Measurements from ENCODE around the gene TTC23L.

DNA sequence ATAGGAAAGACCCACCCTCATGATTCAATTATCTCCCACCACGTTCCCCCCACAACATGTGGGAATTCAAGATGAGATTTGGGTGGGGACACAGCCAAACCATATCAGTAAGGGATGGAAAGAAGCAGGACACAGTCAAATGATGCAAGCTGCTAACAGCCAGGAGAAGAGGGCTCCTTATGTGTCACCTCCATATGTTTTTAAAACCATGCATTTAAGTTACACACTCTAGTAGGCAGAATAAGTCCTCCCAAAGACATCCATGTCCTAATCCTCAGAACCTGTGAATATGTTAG lies 4.2 kb upstream of the TTC23L start:
- TF ChIP-seq, protein P1, sequence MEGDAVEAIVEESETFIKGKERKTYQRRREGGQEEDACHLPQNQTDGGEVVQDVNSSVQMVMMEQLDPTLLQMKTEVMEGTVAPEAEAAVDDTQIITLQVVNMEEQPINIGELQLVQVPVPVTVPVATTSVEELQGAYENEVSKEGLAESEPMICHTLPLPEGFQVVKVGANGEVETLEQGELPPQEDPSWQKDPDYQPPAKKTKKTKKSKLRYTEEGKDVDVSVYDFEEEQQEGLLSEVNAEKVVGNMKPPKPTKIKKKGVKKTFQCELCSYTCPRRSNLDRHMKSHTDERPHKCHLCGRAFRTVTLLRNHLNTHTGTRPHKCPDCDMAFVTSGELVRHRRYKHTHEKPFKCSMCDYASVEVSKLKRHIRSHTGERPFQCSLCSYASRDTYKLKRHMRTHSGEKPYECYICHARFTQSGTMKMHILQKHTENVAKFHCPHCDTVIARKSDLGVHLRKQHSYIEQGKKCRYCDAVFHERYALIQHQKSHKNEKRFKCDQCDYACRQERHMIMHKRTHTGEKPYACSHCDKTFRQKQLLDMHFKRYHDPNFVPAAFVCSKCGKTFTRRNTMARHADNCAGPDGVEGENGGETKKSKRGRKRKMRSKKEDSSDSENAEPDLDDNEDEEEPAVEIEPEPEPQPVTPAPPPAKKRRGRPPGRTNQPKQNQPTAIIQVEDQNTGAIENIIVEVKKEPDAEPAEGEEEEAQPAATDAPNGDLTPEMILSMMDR (IDR thresholded peaks at IDR 0.05 in 4 of 5, conservative IDR thresholded peaks at IDR 0.05 in 1 of 5) = no peak
- no peak for TF ChIP-seq POLR2A (IDR thresholded peaks at IDR 0.05)

All from gastrocnemius medialis (tissue), 4 donors.